A549 treated with AZD2906 at 1 μM for 4 hours (cell line): ENCODE measurements around the gene NUDT16. TPM values are rescaled to one million over a fixed set of nuclear protein-coding genes. Genes with fewer than 3 reads are reported as not detected.

Source experiments
- total RNA-seq: library from RNA; stranded (reverse); fragments of 200-300 nt; extraction: Qiagen RNA extraction; gene quantifications from 5 replicates; pipeline ENCODE4 v1.2.3, GENCODE V29; 2022

Gene NUDT16
- total RNA-seq: 10.7 to 12.9 TPM (median 11.8 TPM) in 5 replicates

GRCh38 chr3:131381445-131382291 lies at the start of gene NUDT16:
NUDT16 (plus strand) TSS chr3:131381774; CDS start chr3:131381805, 31 bp downstream.

Other genes with a start within 250 kb of the NUDT16 start
- gene MRPL3, start 121.2 kb downstream of the NUDT16 start, total RNA-seq: 88.8 to 112 TPM (median 91.0 TPM) in 5 replicates